ENCODE data around the gene CNTN5.
A peak's percentile ranks its signal among the peaks of the same experiment; 100 is the strongest.
"Not testable (repeated sequence)": the region's sequence is repeated elsewhere in the genome, so short reads cannot be mapped to it uniquely, and the experiment has no call there.

The CNTN5 gene

DNA sequence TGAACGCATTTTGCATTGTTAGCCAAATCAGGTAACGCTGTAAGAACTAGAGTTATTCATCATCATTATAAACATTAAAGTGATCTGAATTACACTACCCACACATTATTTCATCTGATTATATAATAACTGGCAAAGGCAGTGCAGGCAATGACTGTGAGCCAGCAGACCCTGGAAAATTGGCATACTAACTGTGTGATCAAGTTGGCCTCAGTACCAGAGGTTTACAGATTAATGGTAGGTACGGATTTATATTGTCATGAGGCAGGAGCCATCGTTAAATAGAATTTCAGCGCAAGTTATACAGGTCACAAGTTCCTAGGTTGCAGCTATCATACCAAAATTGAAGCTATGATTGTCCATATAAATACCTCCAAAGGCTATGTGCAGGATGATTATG is 225.4 kb downstream of the CNTN5 start:
- intact Hi-C loops (cut with DNase I), result no loop called here
- DNase-seq, result peak in 4 of 42 donors; percentile 1 to 36 (median 6)

DNA sequence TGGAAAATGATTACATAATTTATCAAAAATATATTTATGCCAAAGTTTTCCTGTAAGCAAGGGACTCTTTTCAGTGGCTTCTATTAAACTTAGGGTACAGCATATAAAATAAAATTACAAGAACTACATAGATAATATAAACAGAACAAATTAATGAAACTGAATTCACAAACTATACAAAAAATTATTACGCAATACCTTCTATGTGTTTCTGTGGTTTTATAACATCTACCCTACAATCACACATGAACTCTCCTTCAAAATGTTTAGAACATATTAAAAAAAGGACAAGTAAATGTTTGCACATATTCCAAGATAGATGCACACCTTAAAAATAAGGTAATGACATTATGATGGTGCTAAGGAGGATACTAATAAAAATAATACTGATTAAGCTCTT is 235.9 kb downstream of the CNTN5 start:
- no peak for DNase-seq
- intact Hi-C loops (cut with DNase I), result no loop called here

DNA sequence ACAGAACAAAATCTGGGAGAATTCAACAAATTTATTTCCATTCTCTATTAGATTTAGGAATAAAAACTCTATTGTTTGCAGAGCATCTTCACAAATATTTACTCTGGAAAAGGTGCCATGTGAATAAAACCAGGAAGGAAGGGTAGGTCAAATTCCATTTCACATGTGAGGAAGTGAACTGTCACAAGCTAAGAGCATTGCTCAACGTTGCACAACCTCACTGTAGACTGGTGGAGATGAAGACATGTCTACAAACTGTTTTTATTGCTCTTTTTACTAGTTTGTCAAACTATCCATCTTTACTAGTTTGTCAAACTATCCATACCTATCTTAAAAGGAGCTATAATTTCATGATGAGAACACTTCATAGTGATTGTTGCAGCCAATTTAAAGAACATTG is 236.4 kb downstream of the CNTN5 start:
- no peak for DNase-seq

DNA sequence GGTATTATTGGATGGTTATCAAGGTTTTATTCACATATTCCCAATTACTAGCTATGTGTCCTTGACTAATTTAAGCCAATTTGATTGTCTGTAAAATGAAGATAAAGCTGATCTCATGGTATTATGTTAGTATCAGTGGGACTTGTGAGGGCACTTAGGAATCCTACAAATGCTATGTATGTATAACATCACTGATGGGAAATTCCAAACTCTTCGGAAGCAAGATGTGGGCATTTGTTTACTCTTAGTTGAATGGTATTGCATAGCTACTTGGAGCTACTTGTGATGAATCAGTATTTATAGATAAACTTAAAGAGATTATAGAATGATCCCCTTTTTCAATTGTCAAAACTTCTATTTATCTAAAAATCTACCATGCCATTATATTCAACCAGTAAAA is 239.9 kb downstream of the CNTN5 start:
- intact Hi-C loops (cut with DNase I), result no loop called here
- DNase-seq, result no peak

More for the DNA sequence above, 236.4 kb downstream of the CNTN5 start:
- intact Hi-C loops (cut with DNase I), result no loop called here

DNA sequence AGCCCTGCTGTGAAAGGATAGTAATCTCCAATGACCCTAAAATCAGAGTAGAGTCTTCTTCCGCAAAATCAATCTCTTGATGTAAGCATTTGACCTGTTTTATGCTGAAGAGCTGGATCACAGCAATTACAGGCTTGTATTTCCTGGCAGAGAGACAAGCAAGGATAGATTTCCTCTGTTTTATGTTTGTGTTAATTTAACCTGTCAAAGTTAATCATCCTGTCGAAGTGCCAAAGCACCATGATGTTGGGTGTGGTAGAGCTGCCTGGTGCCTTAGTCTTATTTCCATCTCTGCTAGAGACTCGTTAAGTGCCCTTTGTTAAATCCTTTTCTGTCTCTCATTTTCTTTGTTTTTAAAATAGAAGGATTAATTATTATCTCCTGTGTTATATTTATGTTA is 248.1 kb downstream of the CNTN5 start:
- intact Hi-C loops (cut with DNase I), result no loop called here

DNA sequence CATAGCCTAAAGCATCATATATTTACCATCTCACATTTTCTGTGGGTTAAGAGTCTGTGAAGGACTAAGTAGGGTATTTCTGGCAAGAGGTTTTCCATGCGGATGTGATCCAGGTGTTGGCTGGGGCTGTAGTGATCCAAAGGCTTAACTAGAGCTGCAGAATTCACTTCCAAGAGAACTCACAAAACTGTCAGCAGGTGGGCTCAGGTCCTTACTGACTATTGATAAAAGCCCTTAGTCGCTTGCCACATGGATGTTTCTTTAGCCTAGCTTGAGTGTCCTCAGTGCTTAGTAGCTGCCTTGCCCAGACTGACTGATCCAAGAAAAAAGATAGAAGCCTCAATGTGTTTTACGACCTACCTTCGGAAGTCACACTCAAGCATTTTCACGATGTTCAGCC is 250.8 kb downstream of the CNTN5 start:
- intact Hi-C loops (cut with DNase I), result no loop called here
- no peak for DNase-seq

More for the DNA sequence above, 248.1 kb downstream of the CNTN5 start:
- no peak for DNase-seq

DNA sequence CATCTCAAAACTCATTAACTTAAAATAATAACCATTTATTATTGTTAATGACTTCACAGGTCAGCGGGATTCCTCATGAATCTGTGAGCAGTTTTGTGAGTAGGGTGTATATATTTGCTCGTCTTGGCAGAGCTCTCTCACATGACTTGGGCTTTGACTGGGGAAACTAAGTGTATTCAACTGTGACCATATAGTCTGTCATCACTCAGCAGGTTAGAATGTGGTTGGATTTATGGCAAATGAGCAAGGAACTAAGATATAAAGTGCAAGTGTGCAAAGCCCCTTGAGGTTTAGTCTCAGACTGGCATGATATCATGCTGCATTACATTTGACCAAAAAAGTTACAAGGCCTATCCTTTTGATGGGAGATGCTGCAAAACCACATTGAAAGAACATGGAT is 254.8 kb downstream of the CNTN5 start:
- intact Hi-C loops (cut with DNase I), result no loop called here
- DNase-seq, result no peak

DNA sequence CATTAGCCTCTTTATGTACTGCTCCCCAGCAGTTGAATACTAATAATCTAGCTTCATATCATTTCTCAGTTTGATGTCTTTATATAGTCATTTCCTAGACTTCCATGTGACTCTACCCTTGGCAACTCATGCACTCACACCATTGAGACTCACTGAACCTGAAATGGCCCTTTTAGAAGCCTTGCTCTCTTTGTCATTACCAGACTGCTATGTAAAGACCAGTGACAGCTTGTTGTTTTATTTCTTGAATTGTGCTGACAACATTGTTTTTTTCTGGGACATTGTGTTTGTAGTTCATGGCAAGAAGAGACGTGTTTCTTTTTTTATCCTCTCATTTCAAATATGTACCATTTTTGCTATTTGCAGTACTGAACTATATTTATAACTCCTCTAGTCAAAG is 256.5 kb downstream of the CNTN5 start:
- DNase-seq, result no peak

DNA sequence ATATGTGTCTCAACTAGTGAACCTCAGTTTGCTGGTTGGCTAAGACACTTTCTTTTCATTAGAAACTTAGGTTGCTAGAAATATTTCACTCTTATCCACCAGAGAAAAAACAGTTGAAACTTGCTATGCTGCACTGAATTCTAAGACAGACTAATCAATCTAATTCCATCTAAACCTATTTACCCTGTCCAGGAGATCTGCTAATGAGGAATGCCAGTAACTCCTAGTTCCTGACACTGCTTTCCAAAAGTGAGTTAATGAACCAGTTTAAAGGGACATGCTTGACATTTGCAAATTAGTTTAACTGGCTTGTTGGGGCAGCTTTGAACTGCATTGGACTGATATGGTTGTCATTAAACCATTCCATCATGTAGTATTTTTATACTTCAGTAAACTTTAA is 258.5 kb downstream of the CNTN5 start:
- DNase-seq, result no peak
- intact Hi-C loops (cut with DNase I), result no loop called here

More for the DNA sequence above, 256.5 kb downstream of the CNTN5 start:
- intact Hi-C loops (cut with DNase I), result no loop called here

DNA sequence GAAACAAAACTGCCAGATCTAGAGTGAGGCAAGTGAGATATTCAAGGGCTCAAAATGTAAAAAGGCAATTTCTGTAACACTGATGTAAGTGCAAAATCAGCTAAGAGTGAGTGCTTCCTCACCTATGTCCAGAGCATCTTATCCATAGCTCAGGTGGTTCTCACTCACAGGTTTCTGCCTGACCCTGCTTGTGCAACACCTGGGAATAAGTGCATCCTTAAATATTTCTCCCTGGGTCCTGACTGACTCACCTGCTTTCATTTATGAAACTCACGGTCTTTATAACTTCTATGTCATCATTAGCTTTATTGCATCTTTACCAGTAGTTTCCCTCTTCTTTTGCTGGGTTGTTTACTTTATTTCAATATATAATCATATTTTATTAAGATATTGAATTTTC is 260.6 kb downstream of the CNTN5 start:
- intact Hi-C loops (cut with DNase I), result no loop called here
- DNase-seq, result no peak

DNA sequence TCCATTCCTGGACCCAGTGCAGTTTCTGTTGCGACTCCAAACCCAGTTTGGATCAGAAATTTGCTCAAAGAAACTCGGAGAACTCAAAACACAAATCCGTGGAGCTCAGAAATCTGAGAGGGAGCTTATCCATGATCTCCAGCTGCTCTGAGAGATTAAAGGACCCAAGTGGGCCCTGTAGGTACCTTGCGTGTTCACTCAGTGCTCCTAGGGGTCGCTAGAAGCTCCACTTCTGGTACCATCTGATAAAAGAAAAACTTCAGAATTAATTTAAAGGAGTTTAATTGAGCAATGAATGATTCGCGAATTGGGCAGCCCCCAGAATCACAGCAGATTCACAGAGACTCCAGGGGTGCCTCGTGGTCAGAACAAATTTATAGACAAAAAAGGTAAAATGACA is 277.2 kb downstream of the CNTN5 start:
- DNase-seq; intact Hi-C loops (cut with DNase I): not testable (repeated sequence)

DNA sequence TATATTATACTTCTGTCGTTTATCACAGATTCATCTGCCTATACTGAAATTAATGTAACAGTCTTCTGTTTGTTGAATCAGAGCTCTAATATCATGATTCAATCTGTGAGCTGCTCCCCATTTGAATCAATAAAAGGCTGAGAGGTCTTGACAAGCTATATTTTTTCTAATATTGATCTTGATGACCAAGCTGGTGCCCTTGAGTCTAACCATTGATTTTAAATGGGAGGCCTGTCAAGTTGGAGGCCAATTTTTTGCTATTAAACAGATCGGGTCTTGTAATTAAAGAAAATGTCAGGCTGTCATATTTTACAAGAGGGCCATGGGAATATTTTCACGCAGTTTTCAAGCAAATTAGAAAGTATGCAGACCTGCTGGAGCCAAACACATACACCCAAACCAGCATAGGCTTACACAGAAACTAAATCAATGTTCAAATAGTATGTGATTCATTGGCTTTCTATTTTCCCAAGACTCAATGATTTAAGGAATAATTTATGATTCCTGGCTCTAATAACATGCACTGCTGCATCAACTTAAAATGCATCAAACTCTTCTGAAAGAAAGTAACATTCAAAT is 286.9 kb downstream of the CNTN5 start:
- no peak for DNase-seq
- intact Hi-C loops (cut with DNase I), result no loop called here

DNA sequence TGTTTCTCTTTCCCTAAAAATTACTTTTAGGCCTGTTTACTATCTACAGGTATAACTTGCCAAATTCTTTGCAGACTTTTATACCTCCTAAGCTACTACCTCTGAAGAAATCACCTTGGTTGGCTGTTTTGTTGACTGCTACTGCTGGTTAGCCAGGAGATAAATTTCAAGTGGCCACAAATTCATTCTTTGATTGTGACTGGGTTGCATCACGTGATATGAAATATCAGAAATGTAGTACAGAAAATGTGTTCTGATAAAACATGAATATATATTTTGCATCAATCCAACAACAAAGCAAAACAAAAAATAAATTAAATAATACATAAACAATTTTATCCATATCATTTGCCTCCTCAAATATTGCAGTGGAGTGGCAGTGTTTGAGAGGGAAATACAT is 291.1 kb downstream of the CNTN5 start:
- intact Hi-C loops (cut with DNase I), result no loop called here
- no peak for DNase-seq

DNA sequence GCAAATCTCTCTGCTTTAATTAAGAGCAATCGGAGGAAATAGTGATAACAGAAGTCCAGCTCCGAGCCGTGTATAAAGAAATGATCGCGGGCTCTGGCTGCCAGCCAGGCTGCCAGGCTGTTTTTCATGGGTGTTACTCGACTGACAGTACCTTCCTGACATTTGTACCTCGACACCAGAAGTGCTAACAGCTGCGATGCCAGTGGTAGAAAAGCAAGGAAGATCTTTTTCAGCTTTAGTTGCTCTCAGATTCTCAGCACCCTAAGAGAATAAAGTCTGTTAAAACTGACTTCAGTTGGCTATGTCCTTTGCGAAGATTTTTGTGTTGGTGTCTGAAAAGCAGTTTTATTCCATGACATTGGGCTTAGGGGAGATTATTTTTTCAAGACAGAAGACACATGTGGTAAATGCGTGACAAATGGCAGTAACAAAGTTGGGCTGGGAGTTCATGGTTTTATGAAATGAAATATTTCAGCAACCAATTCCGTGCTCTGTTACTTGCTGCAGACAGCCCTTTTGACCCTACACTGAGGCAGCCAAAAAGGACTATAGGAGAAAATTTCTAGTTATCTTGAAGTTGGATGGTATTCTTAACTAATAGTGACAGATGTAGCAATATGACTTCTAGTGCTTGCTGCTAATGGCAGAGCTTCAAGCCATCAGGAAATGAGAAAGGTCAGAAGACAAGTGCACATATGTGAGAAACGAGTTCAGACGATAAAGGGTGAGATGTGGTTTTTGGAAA is 296.2 kb downstream of the CNTN5 start:
- DNase-seq, result no peak
- intact Hi-C loops (cut with DNase I), result no loop called here

DNA sequence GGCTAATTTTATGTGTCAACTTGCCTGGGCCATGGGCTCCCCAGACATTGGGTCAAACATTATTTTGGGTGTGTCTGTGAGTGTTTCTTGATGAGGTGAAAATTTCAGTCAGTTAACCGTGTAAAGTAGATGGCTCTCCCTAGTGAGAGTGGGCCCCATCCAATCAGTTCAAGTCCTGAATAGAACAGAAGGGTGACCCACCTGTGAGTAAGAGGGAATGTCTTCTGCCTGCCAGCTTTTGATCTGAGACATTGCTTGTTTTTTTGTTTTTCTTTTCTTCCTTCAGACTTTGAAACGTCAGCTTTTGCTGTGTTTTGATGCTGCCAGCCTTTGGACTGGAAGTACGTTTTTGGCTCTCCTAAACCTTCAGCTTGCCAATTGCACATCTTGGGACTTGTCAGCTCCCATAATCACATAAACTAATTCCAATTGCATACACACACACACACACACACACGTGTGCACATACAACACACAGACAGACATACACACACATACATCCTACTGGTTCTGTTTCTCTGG is 300.1 kb downstream of the CNTN5 start:
- DNase-seq, result no peak

DNA sequence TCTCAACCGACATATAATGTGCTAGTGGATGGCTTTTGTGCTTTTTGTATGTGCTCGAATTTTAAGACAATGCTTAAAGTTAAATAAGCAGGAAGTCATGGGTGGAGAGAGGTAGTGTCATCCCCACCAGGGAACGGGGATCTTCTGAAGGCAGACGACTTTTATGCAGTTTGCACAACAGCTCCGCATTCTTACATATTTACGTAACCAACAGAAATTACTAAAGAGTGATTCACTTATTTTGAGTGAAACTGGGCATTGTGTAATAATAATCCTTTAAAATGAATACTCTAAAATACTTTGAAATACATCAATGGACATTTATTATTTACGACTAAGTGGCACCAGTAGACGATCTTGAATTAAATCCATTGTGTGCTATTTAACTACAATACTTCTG is 305.1 kb downstream of the CNTN5 start:
- intact Hi-C loops (cut with DNase I), result no loop called here
- DNase-seq, result no peak

More for the DNA sequence above, 300.1 kb downstream of the CNTN5 start:
- intact Hi-C loops (cut with DNase I), result no loop called here

DNA sequence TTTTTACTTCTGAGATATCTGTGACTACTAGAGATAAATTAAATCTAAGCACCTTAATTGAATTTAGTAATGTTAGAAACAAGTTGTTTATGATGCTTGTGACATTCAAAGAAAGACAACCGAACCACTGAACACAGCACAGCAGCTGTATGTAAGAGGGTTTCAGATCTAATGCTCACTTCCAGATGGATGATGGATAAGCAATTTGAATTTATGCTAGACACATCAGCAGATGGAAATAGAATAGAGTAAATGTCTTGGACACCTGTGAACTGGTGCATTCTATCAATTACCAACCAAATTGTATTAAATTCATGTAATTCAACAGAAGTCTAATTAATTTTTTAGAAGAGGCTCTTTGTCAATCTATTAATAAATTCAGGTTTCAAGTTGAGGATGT is 306.3 kb downstream of the CNTN5 start:
- DNase-seq, result no peak
- intact Hi-C loops (cut with DNase I), result no loop called here

DNA sequence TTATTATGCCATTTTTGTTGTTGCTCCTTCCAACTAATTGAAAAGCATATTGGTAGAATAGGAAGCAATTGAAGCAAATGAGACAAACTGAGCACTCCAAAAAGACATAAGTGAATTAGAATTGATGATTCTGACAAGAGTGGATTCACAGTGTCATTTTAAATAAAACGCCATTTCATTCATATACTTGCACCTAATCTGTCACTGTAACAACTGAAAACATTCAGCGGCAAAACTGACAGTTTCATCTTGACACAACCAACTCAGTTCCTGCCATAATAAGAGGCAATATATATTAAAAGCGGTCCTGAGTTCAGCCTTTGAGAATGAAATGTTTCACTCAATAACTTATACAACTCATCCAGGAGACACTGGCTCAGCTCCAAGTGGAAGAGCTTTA is 306.8 kb downstream of the CNTN5 start:
- intact Hi-C loops (cut with DNase I), result no loop called here
- no peak for DNase-seq

DNA sequence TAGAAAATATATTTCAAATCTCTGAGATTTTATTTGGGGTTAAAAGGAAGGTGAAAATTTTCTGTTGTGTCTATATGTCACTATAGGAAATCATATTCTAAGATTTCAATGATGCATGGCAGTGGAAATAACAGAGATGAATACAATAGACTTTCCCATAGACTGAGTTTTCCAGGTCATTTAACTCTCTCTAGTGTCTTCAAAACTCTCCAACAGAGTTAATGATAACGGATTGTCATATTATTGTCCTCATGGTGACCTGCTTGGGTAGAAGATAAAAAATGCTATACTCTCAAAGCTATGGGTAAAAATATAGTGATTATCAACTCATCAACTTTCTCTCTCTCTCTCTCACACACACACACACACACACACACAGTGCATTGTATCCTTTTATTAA is 312.9 kb downstream of the CNTN5 start:
- DNase-seq, result no peak
- intact Hi-C loops (cut with DNase I), result no loop called here

DNA sequence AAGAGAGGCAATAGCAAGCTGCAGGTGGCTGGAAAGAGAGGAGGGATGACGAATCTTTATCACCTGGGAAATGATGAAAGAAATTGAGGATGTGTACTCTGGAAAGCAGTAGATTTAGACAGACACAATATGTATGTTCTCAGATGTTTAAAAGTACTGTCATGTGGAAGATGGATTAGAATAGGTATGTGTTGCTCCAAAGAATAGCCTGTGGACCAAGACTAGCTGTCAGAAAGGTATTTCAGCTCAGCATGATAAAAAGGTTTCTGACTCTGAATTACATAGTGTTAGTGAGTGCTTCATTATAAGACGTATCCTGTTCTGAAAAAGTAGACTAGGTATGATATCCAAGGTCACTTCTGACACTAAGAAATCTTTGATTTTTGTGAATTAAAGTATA is 322.4 kb downstream of the CNTN5 start:
- intact Hi-C loops (cut with DNase I), result no loop called here
- no peak for DNase-seq

DNA sequence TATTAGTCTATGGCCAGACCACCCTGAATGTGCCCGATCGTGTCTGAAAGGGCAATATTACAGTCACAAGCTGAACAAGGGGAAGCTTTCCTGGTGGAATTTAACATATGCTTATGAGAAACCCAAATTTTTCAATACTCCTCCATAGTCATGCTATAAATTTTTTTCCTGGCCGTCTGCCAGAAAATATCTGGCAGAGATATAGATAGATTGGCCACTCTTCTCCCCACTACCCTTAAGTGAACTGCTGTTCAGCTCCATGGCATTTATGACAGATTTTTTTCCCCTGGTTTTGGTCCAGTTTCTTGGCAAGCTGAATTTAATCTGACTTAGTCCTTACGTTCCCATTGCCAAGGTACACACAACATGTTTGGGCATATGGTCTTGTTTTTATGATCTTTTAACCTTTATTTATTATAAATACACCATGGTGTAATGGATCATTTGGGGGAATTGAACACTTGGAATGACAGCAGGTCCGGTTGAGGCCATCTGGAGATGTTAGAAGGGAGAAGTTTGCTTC is 328.5 kb downstream of the CNTN5 start:
- DNase-seq, result no peak

More for the DNA sequence above, 328.5 kb downstream of the CNTN5 start:
- intact Hi-C loops (cut with DNase I), result no loop called here

Data from head of caudate nucleus (tissue), 42 donors.